Loucy (cell line): ENCODE results near the gene TXNDC17.

Experiments
- H2AFZ ChIP-seq: fragments of 200-600 bp; sonication (generic); 2 replicates; pipeline ENCODE4 v1.6.0; 2016; ENCODE audit warnings: antibody characterized with exemption, mild to moderate bottlenecking, low read length, moderate library complexity
- H3F3A ChIP-seq: fragments of 200-600 bp; 2 replicates; pipeline ENCODE4 v1.6.0; 2016; ENCODE audit warnings: antibody characterized with exemption, low read depth, mild to moderate bottlenecking
- H3K27me3 ChIP-seq: fragments of 200-600 bp; sonication (generic); 2 replicates; pipeline ENCODE4 v1.6.1; 2014; ENCODE audit warnings: low read length, mild to moderate bottlenecking; ENCODE audit not compliant: insufficient read depth, poor library complexity, severe bottlenecking
- H3K36me3 ChIP-seq: fragments of 200-600 bp; sonication (generic); 2 replicates; pipeline ENCODE4 v1.6.1; 2016; ENCODE audit warnings: low read length; ENCODE audit not compliant: insufficient read depth
- H3K4me1 ChIP-seq: fragments of 200-600 bp; sonication (generic); 2 replicates; pipeline ENCODE4 v1.5.1; 2014; ENCODE audit warnings: low read length, mild to moderate bottlenecking; ENCODE audit not compliant: insufficient read depth, poor library complexity, severe bottlenecking
- H3K4me2 ChIP-seq: fragments of 200-600 bp; sonication (generic); 2 replicates; pipeline ENCODE4 v1.6.0; 2014; ENCODE audit warnings: antibody characterized with exemption, low read length, low read depth, mild to moderate bottlenecking; ENCODE audit not compliant: poor library complexity, severe bottlenecking
- H3K4me3 ChIP-seq: fragments of 200-600 bp; sonication (generic); 2 replicates; pipeline ENCODE4 v1.5.1; 2014; ENCODE audit warnings: low read length, mild to moderate bottlenecking, mixed read lengths; ENCODE audit not compliant: poor library complexity, severe bottlenecking
- H3K79me2 ChIP-seq: fragments of 200-600 bp; sonication (generic); 2 replicates; pipeline ENCODE4 v1.6.1; 2014; ENCODE audit warnings: low read length; ENCODE audit not compliant: insufficient read depth
- H3K9ac ChIP-seq: fragments of 200-600 bp; sonication (generic); 2 replicates; pipeline ENCODE4 v1.6.0; 2014; ENCODE audit warnings: mild to moderate bottlenecking, low read depth, low read length, moderate library complexity; ENCODE audit not compliant: poor library complexity, severe bottlenecking
- H3K9me2 ChIP-seq: fragments of 200-600 bp; sonication (generic); replicated peaks from 2 replicates; pipeline ENCODE4 v1.6.1; 2016; ENCODE audit warnings: low read depth, low read length, mixed read lengths
- H3K9me3 ChIP-seq: fragments of 200-600 bp; sonication (generic); 2 replicates; pipeline ENCODE4 v1.6.1; 2014; ENCODE audit warnings: mild to moderate bottlenecking, antibody characterized with exemption, low read length, low read depth; ENCODE audit not compliant: insufficient read depth
- H4K20me1 ChIP-seq: fragments of 200-600 bp; sonication (generic); 2 replicates; pipeline ENCODE4 v1.6.0; 2014; ENCODE audit warnings: antibody characterized with exemption, low read length, mild to moderate bottlenecking; ENCODE audit not compliant: insufficient read depth, poor library complexity, severe bottlenecking
- EZH2phosphoT487 ChIP-seq: fragments of 200-600 bp; IDR thresholded peaks from 2 replicates; pipeline ENCODE4 v1.6.1; 2018; ENCODE audit warnings: antibody characterized with exemption, mild to moderate bottlenecking, moderate library complexity, borderline replicate concordance
- TF ChIP-seq, protein P1 (sequence below): fragments of 200-600 bp; sonication (generic); conservative IDR thresholded peaks from 2 replicates; pipeline ENCODE4 v1.5.1; 2014; ENCODE audit warnings: mild to moderate bottlenecking, antibody characterized with exemption, low read length

The TXNDC17 gene

GRCh38 chr17:6686026-6686425, 45.2 kb downstream of the TXNDC17 start:
- no peaks in the 10 kb centered on the region for H3K36me3 ChIP-seq
- TF ChIP-seq EZH2phosphoT487, result no peak
- TF ChIP-seq, protein P1, sequence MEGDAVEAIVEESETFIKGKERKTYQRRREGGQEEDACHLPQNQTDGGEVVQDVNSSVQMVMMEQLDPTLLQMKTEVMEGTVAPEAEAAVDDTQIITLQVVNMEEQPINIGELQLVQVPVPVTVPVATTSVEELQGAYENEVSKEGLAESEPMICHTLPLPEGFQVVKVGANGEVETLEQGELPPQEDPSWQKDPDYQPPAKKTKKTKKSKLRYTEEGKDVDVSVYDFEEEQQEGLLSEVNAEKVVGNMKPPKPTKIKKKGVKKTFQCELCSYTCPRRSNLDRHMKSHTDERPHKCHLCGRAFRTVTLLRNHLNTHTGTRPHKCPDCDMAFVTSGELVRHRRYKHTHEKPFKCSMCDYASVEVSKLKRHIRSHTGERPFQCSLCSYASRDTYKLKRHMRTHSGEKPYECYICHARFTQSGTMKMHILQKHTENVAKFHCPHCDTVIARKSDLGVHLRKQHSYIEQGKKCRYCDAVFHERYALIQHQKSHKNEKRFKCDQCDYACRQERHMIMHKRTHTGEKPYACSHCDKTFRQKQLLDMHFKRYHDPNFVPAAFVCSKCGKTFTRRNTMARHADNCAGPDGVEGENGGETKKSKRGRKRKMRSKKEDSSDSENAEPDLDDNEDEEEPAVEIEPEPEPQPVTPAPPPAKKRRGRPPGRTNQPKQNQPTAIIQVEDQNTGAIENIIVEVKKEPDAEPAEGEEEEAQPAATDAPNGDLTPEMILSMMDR, result no peak
- H3K9me2 ChIP-seq, result no peaks in the 10 kb centered on the region
- no peak overlapping the region for H3K9ac ChIP-seq
- H3K4me2 ChIP-seq, result no peak overlapping the region
- H3F3A ChIP-seq, result no peaks in the 10 kb centered on the region
- H3K9me3 ChIP-seq, result no peaks in the 10 kb centered on the region
- H3K4me3 ChIP-seq, result no peak overlapping the region
- no peaks in the 10 kb centered on the region for H4K20me1 ChIP-seq
- H3K4me1 ChIP-seq, result no peaks in the 10 kb centered on the region
- no peaks in the 10 kb centered on the region for H3K79me2 ChIP-seq
- no peak overlapping the region for H2AFZ ChIP-seq
- no peaks in the 10 kb centered on the region for H3K27me3 ChIP-seq

DNA sequence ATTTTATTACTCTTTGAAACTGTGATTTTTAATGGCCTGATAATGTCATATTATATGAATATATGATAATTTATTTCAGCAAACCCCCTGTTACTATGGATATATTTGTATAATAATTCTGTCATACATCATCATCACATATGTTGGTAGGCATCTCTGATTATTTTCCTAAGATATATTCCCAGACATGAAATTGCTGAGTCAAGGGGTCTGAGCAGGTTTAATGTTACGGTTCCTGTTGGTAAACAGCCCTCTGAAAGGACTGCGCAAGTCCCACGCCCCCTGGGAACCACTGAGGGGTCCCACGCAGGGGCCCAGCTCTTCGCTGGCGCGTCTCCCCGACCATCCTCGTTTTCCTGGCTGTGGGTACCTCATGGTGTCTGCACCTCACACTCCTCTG, 48.1 kb downstream of the TXNDC17 start:
- TF ChIP-seq EZH2phosphoT487, result no peak
- TF ChIP-seq, protein P1, result no peak
- Histone ChIP-seq H3K9ac (no peak overlapping the region), H4K20me1 (no peaks in the 10 kb centered on the region), H3K36me3 (no peaks in the 10 kb centered on the region), H3K4me2 (no peak overlapping the region), H3K4me3 (no peak overlapping the region), H2AFZ (no peak overlapping the region), H3K79me2 (no peaks in the 10 kb centered on the region), H3K9me2 (no peaks in the 10 kb centered on the region), H3K27me3 (no peaks in the 10 kb centered on the region), H3K9me3 (no peaks in the 10 kb centered on the region), H3K4me1 (no peaks in the 10 kb centered on the region), H3F3A (no peaks in the 10 kb centered on the region)

- H3K4me2 ChIP-seq, result no peak overlapping the region
- H3K9me2 ChIP-seq, result no peaks in the 10 kb centered on the region
- no peaks in the 10 kb centered on the region for H3K79me2 ChIP-seq
- H3K9ac ChIP-seq, result no peak overlapping the region
- H3K27me3 ChIP-seq, result no peaks in the 10 kb centered on the region
- H3K9me3 ChIP-seq, result no peaks in the 10 kb centered on the region
- H3F3A ChIP-seq, result no peaks in the 10 kb centered on the region
- no peak for TF ChIP-seq EZH2phosphoT487
- TF ChIP-seq, protein P1, result no peak
- H3K36me3 ChIP-seq, result no peaks in the 10 kb centered on the region
- no peak overlapping the region for H2AFZ ChIP-seq
- no peaks in the 10 kb centered on the region for H4K20me1 ChIP-seq
- no peaks in the 10 kb centered on the region for H3K4me1 ChIP-seq
- H3K4me3 ChIP-seq, result no peak overlapping the region
Observed at GRCh38 chr17:6690641-6691040, 49.8 kb downstream of the TXNDC17 start.
